GM12892 (cell line): ENCODE measurements around the gene MLF1.

Experiments
- POLR2A ChIP-seq: IDR thresholded peaks from 2 replicates; pipeline ENCODE4 v1.6.1; 2011; ENCODE audit warnings: low read depth, low read length, control low read depth
- POLR2AphosphoS5 ChIP-seq: IDR thresholded peaks from 2 replicates; pipeline ENCODE4 v1.6.1; 2011; ENCODE audit warnings: low read depth, low read length, control low read depth
- TAF1 ChIP-seq: IDR thresholded peaks from 2 replicates; pipeline ENCODE4 v1.6.1; 2011; ENCODE audit warnings: low read depth, mild to moderate bottlenecking, control low read depth, low read length, borderline replicate concordance

- no peak for TF ChIP-seq POLR2A
- TF ChIP-seq POLR2AphosphoS5, result no peak
- TF ChIP-seq TAF1, result no peak
These were observed 61.0 kb downstream of the MLF1 start for GRCh38 chr3:158631981-158632380.
